ENCODE measurements around the gene ZSWIM4. TPM values are rescaled to one million over a fixed set of nuclear protein-coding genes. Genes with fewer than 3 reads are reported as not detected.
A peak's percentile ranks its signal among the peaks of the same experiment; 100 is the strongest.

ZSWIM4 gene
- total and polyA plus RNA-seq, 2 of the 13 experiments (the other 11 are each of a cell fraction or from before 2014, with no cell fraction given) = 0.33 to 0.86 TPM

- no peak for TF ChIP-seq ZNF674 (CRISPR knock-in tag; IDR thresholded peaks at IDR 0.05; ENCODE audit: low read depth)
- TF ChIP-seq ZNF263 (CRISPR knock-in tag; IDR thresholded peaks at IDR 0.05) = 0 out of 2 replicates have a peak, but pooled peaks have one; percentile 24
- TF ChIP-seq ZNF318 (CRISPR knock-in tag; IDR thresholded peaks at IDR 0.05) = no peak
- 0 out of 2 replicates have a peak, but pooled peaks have one; percentile 52 for TF ChIP-seq DR1 (CRISPR knock-in tag; IDR thresholded peaks at IDR 0.05)
- TF ChIP-seq KDM4B (CRISPR knock-in tag; IDR thresholded peaks at IDR 0.05) = no peak
- TF ChIP-seq TMF1 (CRISPR knock-in tag; IDR thresholded peaks at IDR 0.05; ENCODE audit: low read depth) = no peak
- no peak for TF ChIP-seq GMEB2 (CRISPR knock-in tag; IDR thresholded peaks at IDR 0.05; ENCODE audit: low read depth)
- peak; percentile 14; the same call in 1 of the 2 replicates for TF ChIP-seq SAP130 (CRISPR knock-in tag; IDR thresholded peaks at IDR 0.05; ENCODE audit: low read depth)
- TF ChIP-seq ZNF274 (CRISPR knock-in tag; IDR thresholded peaks at IDR 0.05) = peak; percentile 62; the same call in 1 of the 2 replicates
- peak; percentile 96 for TF ChIP-seq KDM2A (CRISPR knock-in tag; IDR thresholded peaks at IDR 0.05; ENCODE audit: borderline replicate concordance, low read depth)
- TF ChIP-seq MXI1 (IDR thresholded peaks at IDR 0.05; ENCODE audit: borderline replicate concordance, low read depth, low read length) = 0 out of 3 replicates have a peak, but pooled peaks have one; percentile 8
- no peak for TF ChIP-seq SP1 (IDR thresholded peaks at IDR 0.05)
- TF ChIP-seq SP1 (CRISPR knock-in tag; IDR thresholded peaks at IDR 0.05) = peak; percentile 85
- peak; percentile 92 for TF ChIP-seq AGO2 (optimal IDR thresholded peaks at IDR 0.05; ENCODE audit: low read depth, low read length)
- TF ChIP-seq DNMT3B (CRISPR knock-in tag; conservative IDR thresholded peaks at IDR 0.05) = no peak
- 0 out of 2 replicates have a peak, but pooled peaks have one; percentile 32 for TF ChIP-seq ZNF724P (CRISPR knock-in tag; IDR thresholded peaks at IDR 0.05; ENCODE audit: borderline replicate concordance)
- TF ChIP-seq FUBP1 (CRISPR knock-in tag; IDR thresholded peaks at IDR 0.05; ENCODE audit: borderline replicate concordance) = peak; percentile 34; the same call in 1 of the 2 replicates
- no peak for TF ChIP-seq SATB2 (CRISPR knock-in tag; IDR thresholded peaks at IDR 0.05)
Measured at GRCh38 chr19:13833330-13834243, 38.3 kb downstream of the ZSWIM4 start (continued).
